Measurements from ENCODE around the gene SLC25A22.
A peak's percentile ranks its signal among the peaks of the same experiment; 100 is the strongest.

Gene SLC25A22

GRCh38 chr11:829176-829846 lies 31.2 kb upstream of the SLC25A22 start:
- H3K4me3 ChIP-seq (ENCODE audit: low read depth, low read length, poor library complexity, severe bottlenecking): peak overlapping the region; percentile 47
- peak overlapping the region; percentile 70 for H3K4me2 ChIP-seq (ENCODE audit: low read length)

GRCh38 chr11:828506-829175 lies 30.6 kb upstream of the SLC25A22 start:
- Histone ChIP-seq H3K4me3 (ENCODE audit: low read depth, low read length, poor library complexity, severe bottlenecking) (no peak overlapping the region), H3K4me2 (ENCODE audit: low read length) (no peak overlapping the region), H3K27ac (ENCODE audit: low read depth, low read length, poor library complexity, severe bottlenecking) (no peak overlapping the region), H3K9me2 (ENCODE audit: low read depth, low read length) (no peaks in the 10 kb centered on the region), H3K36me3 (ENCODE audit: insufficient read depth, low read length) (peaks cover 14% of the 10 kb centered on the region), H3K27me3 (ENCODE audit: insufficient read depth, low read length) (peaks cover 22% of the 10 kb centered on the region), H3K79me2 (ENCODE audit: insufficient read depth, low read length) (no peaks in the 10 kb centered on the region), H3F3A (ENCODE audit: insufficient read depth, low read length) (no peaks in the 10 kb centered on the region), H3K4me1 (ENCODE audit: insufficient read depth, low read length, severe bottlenecking) (peaks cover 31% of the 10 kb centered on the region), H2AFZ (ENCODE audit: low read length) (no peak overlapping the region), H3K9me3 (ENCODE audit: low read length) (no peaks in the 10 kb centered on the region), H4K20me1 (ENCODE audit: insufficient read depth, low read length) (no peaks in the 10 kb centered on the region), H3K9ac (ENCODE audit: low read length) (no peak overlapping the region)
- TF ChIP-seq CTCF (IDR thresholded peaks at IDR 0.05; ENCODE audit: low read length): no peak

More at GRCh38 chr11:829176-829846, 31.2 kb upstream of the SLC25A22 start:
- H3F3A ChIP-seq (ENCODE audit: insufficient read depth, low read length): no peaks in the 10 kb centered on the region
- H3K36me3 ChIP-seq (ENCODE audit: insufficient read depth, low read length): peaks cover 14% of the 10 kb centered on the region
- H3K4me1 ChIP-seq (ENCODE audit: insufficient read depth, low read length, severe bottlenecking): peaks cover 31% of the 10 kb centered on the region
- H3K9ac ChIP-seq (ENCODE audit: low read length): no peak overlapping the region
- H3K27me3 ChIP-seq (ENCODE audit: insufficient read depth, low read length): peaks cover 22% of the 10 kb centered on the region
- H2AFZ ChIP-seq (ENCODE audit: low read length): no peak overlapping the region
- no peak overlapping the region for H3K27ac ChIP-seq (ENCODE audit: low read depth, low read length, poor library complexity, severe bottlenecking)
- no peaks in the 10 kb centered on the region for H3K79me2 ChIP-seq (ENCODE audit: insufficient read depth, low read length)
- no peaks in the 10 kb centered on the region for H3K9me3 ChIP-seq (ENCODE audit: low read length)
- TF ChIP-seq EZH2 (IDR thresholded peaks at IDR 0.05; ENCODE audit: borderline replicate concordance, low read length) (no peak), CTCF (IDR thresholded peaks at IDR 0.05; ENCODE audit: low read length) (no peak)
- no peaks in the 10 kb centered on the region for H4K20me1 ChIP-seq (ENCODE audit: insufficient read depth, low read length)
- no peaks in the 10 kb centered on the region for H3K9me2 ChIP-seq (ENCODE audit: low read depth, low read length)

GRCh38 chr11:827897-828192 lies 29.8 kb upstream of the SLC25A22 start, which contains the start of gene CRACR2B:
CRACR2B (plus strand) TSS chr11:827919; CDS start chr11:828608, 689 bp downstream.
- Histone ChIP-seq H3K79me2 (ENCODE audit: insufficient read depth, low read length) (no peaks in the 10 kb centered on the region), H3K27me3 (ENCODE audit: insufficient read depth, low read length) (peaks cover 22% of the 10 kb centered on the region), H3K36me3 (ENCODE audit: insufficient read depth, low read length) (peaks cover 14% of the 10 kb centered on the region), H3K9me2 (ENCODE audit: low read depth, low read length) (no peaks in the 10 kb centered on the region), H3K27ac (ENCODE audit: low read depth, low read length, poor library complexity, severe bottlenecking) (no peak within 1 kb of the TSS), H3K4me2 (ENCODE audit: low read length) (peak within 1 kb of the TSS; percentile 73), H4K20me1 (ENCODE audit: insufficient read depth, low read length) (no peaks in the 10 kb centered on the region), H3K9me3 (ENCODE audit: low read length) (no peaks in the 10 kb centered on the region), H2AFZ (ENCODE audit: low read length) (no peak within 1 kb of the TSS), H3K9ac (ENCODE audit: low read length) (peak within 1 kb of the TSS; percentile 42; the same call in 1 of the 2 replicates), H3K4me3 (ENCODE audit: low read depth, low read length, poor library complexity, severe bottlenecking) (peak within 1 kb of the TSS; percentile 52), H3F3A (ENCODE audit: insufficient read depth, low read length) (no peaks in the 10 kb centered on the region), H3K4me1 (ENCODE audit: insufficient read depth, low read length, severe bottlenecking) (peaks cover 31% of the 10 kb centered on the region)
- TF ChIP-seq CTCF (IDR thresholded peaks at IDR 0.05; ENCODE audit: low read length): no peak
- TF ChIP-seq EZH2 (IDR thresholded peaks at IDR 0.05; ENCODE audit: borderline replicate concordance, low read length): no peak
